Duodenal mucosa (tissue), 2 donors: ENCODE data around the gene JUND.

Source experiments
- H3K27ac ChIP-seq: one replicate; pipeline ENCODE4 v1.7.0; 2013; ENCODE audit warnings: low read depth, low read length
- H3K27me3 ChIP-seq, 2 donors: one replicate each; pipeline ENCODE4 v1.7.0; 2013; ENCODE audit warnings: low read length in 2 of 2, control low read depth in 1 of 2; ENCODE audit not compliant: insufficient read depth in 2 of 2, control insufficient read depth in 1 of 2
- H3K36me3 ChIP-seq, 2 donors: one replicate each; pipeline ENCODE4 v1.7.0; 2013; ENCODE audit warnings: low read length in 2 of 2, control low read depth in 1 of 2; ENCODE audit not compliant: insufficient read depth in 2 of 2, control insufficient read depth in 1 of 2
- H3K4me1 ChIP-seq, 2 donors: one replicate each; pipeline ENCODE4 v1.7.0; 2013; ENCODE audit warnings: low read length in 2 of 2, control low read depth in 1 of 2; ENCODE audit not compliant: insufficient read depth in 2 of 2, control insufficient read depth in 1 of 2
- H3K4me3 ChIP-seq, 2 donors: one replicate each; pipeline ENCODE4 v1.7.0; 2013; ENCODE audit warnings: low read length in 2 of 2, low read depth in 1 of 2
- H3K9ac ChIP-seq, 2 donors: one replicate each; pipeline ENCODE4 v1.7.0; 2013; ENCODE audit warnings: low read length in 2 of 2, low read depth in 1 of 2
- H3K9me3 ChIP-seq, 2 donors: one replicate each; pipeline ENCODE4 v1.7.0; 2013; ENCODE audit warnings: low read length in 2 of 2, control low read depth in 1 of 2; ENCODE audit not compliant: control insufficient read depth in 1 of 2

JUND gene

GRCh38 chr19:18299654-18300053 lies 18.2 kb upstream of the JUND start:
- no peaks in the 10 kb centered on the region for H3K36me3 ChIP-seq
- H3K9me3 ChIP-seq: no peaks in the 10 kb centered on the region
- no peak overlapping the region for H3K9ac ChIP-seq
- peaks cover 9 to 29% of the 10 kb centered on the region in 2 donors for H3K4me1 ChIP-seq
- H3K27ac ChIP-seq: no peak overlapping the region
- no peak overlapping the region for H3K4me3 ChIP-seq
- H3K27me3 ChIP-seq: no peaks in the 10 kb centered on the region

- H3K4me1 ChIP-seq: peaks cover 4 to 22% of the 10 kb centered on the region in 2 donors
- no peak overlapping the region for H3K4me3 ChIP-seq
- no peaks in the 10 kb centered on the region for H3K27me3 ChIP-seq
- H3K9ac ChIP-seq: no peak overlapping the region
- no peaks in the 10 kb centered on the region for H3K36me3 ChIP-seq
- H3K27ac ChIP-seq: no peak overlapping the region
- no peaks in the 10 kb centered on the region for H3K9me3 ChIP-seq
Measured at GRCh38 chr19:18298601-18299000, 17.2 kb upstream of the JUND start.

DNA sequence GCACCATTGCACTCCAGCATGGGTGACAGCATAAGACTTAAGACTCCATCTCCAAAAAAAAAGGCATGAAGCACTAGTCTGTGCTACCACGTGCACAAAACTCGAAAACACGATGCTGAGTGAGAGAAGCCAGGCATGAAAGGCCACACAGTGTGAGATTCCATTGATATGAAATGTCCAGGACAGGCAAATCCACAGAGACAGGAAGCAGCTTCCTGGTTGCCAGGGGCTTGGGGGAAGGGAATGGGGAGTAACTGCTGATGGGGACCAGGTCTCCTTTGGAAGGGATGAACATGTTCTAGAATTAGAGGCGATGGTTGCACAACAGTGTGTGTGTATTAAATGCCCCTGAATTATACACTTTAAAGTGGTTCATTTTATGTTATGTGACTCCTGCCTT lies 15.9 kb upstream of the JUND start:
- Histone ChIP-seq H3K9me3 (no peaks in the 10 kb centered on the region), H3K27ac (no peak overlapping the region), H3K4me3 (no peak overlapping the region), H3K27me3 (no peaks in the 10 kb centered on the region), H3K36me3 (no peaks in the 10 kb centered on the region), H3K9ac (no peak overlapping the region), H3K4me1 (peaks cover 6 to 23% of the 10 kb centered on the region in 2 donors)

- H3K4me1 ChIP-seq: peaks cover 6 to 20% of the 10 kb centered on the region in 2 donors
- H3K9ac ChIP-seq: no peak overlapping the region
- H3K27me3 ChIP-seq: no peaks in the 10 kb centered on the region
- H3K4me3 ChIP-seq: no peak overlapping the region
- no peaks in the 10 kb centered on the region for H3K9me3 ChIP-seq
- no peaks in the 10 kb centered on the region for H3K36me3 ChIP-seq
- no peak overlapping the region for H3K27ac ChIP-seq
Measured at GRCh38 chr19:18295034-18295451, 13.6 kb upstream of the JUND start.

- Histone ChIP-seq H3K9ac (no peak overlapping the region), H3K9me3 (no peaks in the 10 kb centered on the region), H3K36me3 (no peaks in the 10 kb centered on the region), H3K27ac (no peak overlapping the region), H3K27me3 (no peaks in the 10 kb centered on the region), H3K4me1 (peaks cover 6 to 24% of the 10 kb centered on the region in 2 donors), H3K4me3 (no peak overlapping the region)
Measured at GRCh38 chr19:18294467-18294864, 13.0 kb upstream of the JUND start.

GRCh38 chr19:18293642-18294466 lies 12.4 kb upstream of the JUND start:
- Histone ChIP-seq H3K4me3 (peak overlapping the region in 1 of 2 donors; percentile 78), H3K36me3 (no peaks in the 10 kb centered on the region), H3K9me3 (no peaks in the 10 kb centered on the region), H3K27ac (peak overlapping the region; percentile 97), H3K4me1 (peaks cover 6 to 24% of the 10 kb centered on the region in 2 donors), H3K27me3 (no peaks in the 10 kb centered on the region), H3K9ac (peak overlapping the region; percentile 55 to 86)

DNA sequence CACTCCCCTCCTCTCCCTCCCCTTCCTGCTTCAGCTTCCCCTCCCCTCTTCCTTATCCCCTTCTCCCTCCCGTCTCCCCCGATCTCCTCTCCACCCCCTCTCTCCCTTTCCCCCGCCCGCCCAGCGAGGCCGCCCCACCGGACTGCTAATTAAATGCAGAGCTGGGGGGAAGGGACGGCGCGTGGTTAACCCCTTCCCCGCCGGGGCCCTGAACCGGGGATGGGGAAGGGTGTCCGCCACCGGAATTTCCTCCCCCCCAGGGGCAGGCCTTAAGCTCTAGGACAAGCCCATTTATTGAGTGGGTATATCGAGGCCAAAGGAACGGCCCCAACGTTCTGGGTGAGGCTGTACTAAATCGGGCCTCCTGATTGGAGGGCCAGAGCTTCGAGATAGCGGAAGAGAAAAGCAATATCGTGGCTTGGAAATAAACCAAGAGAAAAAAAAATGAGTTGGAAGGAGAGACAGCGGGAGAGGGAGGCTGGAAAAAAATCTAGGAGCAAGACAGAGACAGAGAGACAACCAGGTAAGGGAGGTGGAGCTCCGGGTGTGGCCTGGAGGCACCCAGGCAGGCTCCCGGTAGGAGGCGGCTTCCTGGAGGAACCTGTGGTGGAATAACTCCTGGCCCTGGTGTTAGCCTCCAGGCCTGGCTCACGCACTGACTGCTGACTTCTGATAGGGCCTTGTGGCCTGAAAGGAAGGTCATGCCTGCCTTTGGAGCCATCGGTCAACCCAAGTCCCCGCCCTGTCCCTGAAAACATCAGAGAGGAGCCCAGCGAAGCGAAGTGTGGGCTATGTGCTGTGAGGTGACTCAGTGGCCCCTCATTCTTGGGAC lies 11.6 kb upstream of the JUND start:
- Histone ChIP-seq H3K4me3 (peak overlapping the region; percentile 73 to 78), H3K36me3 (no peaks in the 10 kb centered on the region), H3K27ac (peak overlapping the region; percentile 97), H3K9me3 (no peaks in the 10 kb centered on the region), H3K27me3 (no peaks in the 10 kb centered on the region), H3K9ac (peak overlapping the region; percentile 86 to 96), H3K4me1 (peaks cover 6 to 24% of the 10 kb centered on the region in 2 donors)

DNA sequence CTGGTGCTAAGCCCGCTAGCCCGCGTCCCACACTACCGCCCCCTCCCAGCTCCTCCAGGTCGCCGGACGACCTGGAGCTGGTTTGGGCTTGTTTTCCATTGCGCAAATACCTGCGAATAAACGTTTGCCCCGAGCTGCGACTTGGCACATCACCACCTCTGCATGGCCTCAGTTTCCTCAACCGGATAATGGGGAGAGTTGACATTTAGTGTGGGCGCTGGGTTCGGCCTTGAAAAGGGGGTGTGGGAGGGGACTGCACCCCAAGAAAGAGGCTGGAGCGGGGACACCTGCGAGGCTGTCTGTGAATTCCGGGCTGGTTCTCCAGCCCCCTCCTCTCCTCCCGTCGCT lies 11.0 kb upstream of the JUND start:
- H3K36me3 ChIP-seq: no peaks in the 10 kb centered on the region
- peak overlapping the region; percentile 73 to 78 for H3K4me3 ChIP-seq
- peak overlapping the region; percentile 86 to 96 for H3K9ac ChIP-seq
- H3K27ac ChIP-seq: peak overlapping the region; percentile 97
- peaks cover 6 to 24% of the 10 kb centered on the region in 2 donors for H3K4me1 ChIP-seq
- H3K9me3 ChIP-seq: no peaks in the 10 kb centered on the region
- H3K27me3 ChIP-seq: no peaks in the 10 kb centered on the region

DNA sequence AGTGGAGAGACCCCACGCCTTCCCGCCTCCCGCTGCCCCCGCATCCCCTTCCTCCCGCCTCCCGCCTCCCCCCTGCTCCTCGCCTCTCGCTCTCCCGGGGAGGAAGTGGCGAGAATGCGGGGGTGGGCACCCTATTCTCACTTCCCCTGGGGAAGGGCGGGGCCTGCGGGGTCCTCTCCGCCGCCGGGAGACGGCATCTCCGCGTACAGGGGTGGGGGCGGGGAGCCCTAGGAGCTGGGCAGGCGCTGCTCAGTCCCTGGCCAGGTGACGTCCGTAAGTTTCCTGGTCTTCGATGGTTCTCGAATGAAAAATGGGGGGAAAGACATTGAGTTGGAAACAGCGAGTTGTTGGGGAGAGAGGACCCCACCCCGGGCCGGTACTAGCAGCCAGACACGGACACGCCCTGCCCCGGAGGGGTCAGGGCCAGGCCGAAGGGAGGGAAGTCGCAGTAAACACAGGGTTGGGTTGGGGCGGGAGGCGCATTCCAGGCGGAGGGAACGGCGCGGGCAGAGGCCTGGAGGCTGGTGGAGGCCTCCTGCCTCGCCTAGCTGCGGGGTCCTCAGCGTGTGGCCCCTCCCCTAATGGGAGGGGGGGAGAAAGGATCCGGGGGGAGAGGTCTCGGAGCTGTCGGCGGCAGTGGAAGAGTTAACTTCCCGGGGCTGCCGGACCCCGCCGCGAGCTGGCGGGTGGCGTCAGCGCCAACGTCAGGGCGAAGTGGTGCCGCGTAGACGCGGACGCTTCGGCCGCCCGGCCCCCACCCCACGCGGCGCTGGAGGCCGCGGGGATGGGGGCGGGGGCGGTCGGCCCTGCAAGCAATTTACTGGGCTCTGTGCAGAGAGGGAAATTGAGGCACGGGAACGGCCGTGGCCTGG lies 10.4 kb upstream of the JUND start:
- H3K4me1 ChIP-seq: peaks cover 6 to 24% of the 10 kb centered on the region in 2 donors
- no peaks in the 10 kb centered on the region for H3K27me3 ChIP-seq
- H3K4me3 ChIP-seq: peak overlapping the region; percentile 73 to 78
- H3K9me3 ChIP-seq: no peaks in the 10 kb centered on the region
- no peaks in the 10 kb centered on the region for H3K36me3 ChIP-seq
- peak overlapping the region; percentile 97 for H3K27ac ChIP-seq
- H3K9ac ChIP-seq: peak overlapping the region; percentile 86 to 96
